ENCODE measurements around the gene SLC28A1.
"Not testable (repeated sequence)": the region's sequence is repeated elsewhere in the genome, so short reads cannot be mapped to it uniquely, and the experiment has no call there.

- TF ChIP-seq BHLHE40, POLR2A, FOS, CEBPB (IDR thresholded peaks at IDR 0.05; ENCODE audit: low read depth, low read length): not testable (repeated sequence)
- TF ChIP-seq, protein P1, sequence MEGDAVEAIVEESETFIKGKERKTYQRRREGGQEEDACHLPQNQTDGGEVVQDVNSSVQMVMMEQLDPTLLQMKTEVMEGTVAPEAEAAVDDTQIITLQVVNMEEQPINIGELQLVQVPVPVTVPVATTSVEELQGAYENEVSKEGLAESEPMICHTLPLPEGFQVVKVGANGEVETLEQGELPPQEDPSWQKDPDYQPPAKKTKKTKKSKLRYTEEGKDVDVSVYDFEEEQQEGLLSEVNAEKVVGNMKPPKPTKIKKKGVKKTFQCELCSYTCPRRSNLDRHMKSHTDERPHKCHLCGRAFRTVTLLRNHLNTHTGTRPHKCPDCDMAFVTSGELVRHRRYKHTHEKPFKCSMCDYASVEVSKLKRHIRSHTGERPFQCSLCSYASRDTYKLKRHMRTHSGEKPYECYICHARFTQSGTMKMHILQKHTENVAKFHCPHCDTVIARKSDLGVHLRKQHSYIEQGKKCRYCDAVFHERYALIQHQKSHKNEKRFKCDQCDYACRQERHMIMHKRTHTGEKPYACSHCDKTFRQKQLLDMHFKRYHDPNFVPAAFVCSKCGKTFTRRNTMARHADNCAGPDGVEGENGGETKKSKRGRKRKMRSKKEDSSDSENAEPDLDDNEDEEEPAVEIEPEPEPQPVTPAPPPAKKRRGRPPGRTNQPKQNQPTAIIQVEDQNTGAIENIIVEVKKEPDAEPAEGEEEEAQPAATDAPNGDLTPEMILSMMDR (conservative IDR thresholded peaks at IDR 0.05; ENCODE audit: low read depth, low read length), result not testable (repeated sequence)
These were observed 40.5 kb downstream of the SLC28A1 start for GRCh38 chr15:84924821-84925569.
